KMS-11 (cell line): ENCODE data around the gene CEP131.

Experiments
- H2AFZ ChIP-seq: fragments of 200-600 bp; sonication (generic); 2 replicates; pipeline ENCODE4 v1.6.1; 2016; ENCODE audit warnings: antibody characterized with exemption, mixed run types, low read depth
- H3K27ac ChIP-seq: fragments of 200-600 bp; sonication (generic); 2 replicates; pipeline ENCODE4 v1.6.1; 2016; ENCODE audit warnings: mild to moderate bottlenecking, mixed run types
- H3K27me3 ChIP-seq: fragments of 200-600 bp; sonication (generic); 2 replicates; pipeline ENCODE4 v1.6.1; 2017; ENCODE audit warnings: mild to moderate bottlenecking, low read depth, mixed run types, moderate library complexity; ENCODE audit not compliant: insufficient read depth
- H3K36me3 ChIP-seq: fragments of 200-600 bp; sonication (generic); 2 replicates; pipeline ENCODE4 v1.6.1; 2017; ENCODE audit warnings: mild to moderate bottlenecking, mixed run types; ENCODE audit not compliant: insufficient read depth
- H3K4me1 ChIP-seq: fragments of 200-600 bp; sonication (generic); 2 replicates; pipeline ENCODE4 v1.6.1; 2016; ENCODE audit warnings: mild to moderate bottlenecking, low read depth, mixed run types; ENCODE audit not compliant: poor library complexity, severe bottlenecking
- H3K4me2 ChIP-seq: fragments of 200-600 bp; sonication (generic); 2 replicates; pipeline ENCODE4 v1.7.0; 2016; ENCODE audit warnings: mild to moderate bottlenecking, mixed run types
- H3K4me3 ChIP-seq: fragments of 200-600 bp; sonication (generic); IDR thresholded peaks from 2 replicates; pipeline ENCODE4 v1.6.1; 2017; ENCODE audit warnings: low read depth, low read length, mixed read lengths; ENCODE audit not compliant: insufficient read depth
- H3K79me2 ChIP-seq: fragments of 200-600 bp; sonication (generic); 2 replicates; pipeline ENCODE4 v1.6.1; 2016; ENCODE audit warnings: low read depth, mixed run types; ENCODE audit not compliant: insufficient read depth
- H3K9ac ChIP-seq: fragments of 200-600 bp; sonication (generic); 2 replicates; pipeline ENCODE4 v1.6.1; 2016; ENCODE audit warnings: mild to moderate bottlenecking, mixed run types
- H4K20me1 ChIP-seq: fragments of 200-600 bp; sonication (generic); 2 replicates; pipeline ENCODE4 v1.6.1; 2016; ENCODE audit warnings: mild to moderate bottlenecking, mixed run types; ENCODE audit not compliant: insufficient read depth
- TF ChIP-seq, protein P1 (sequence below): fragments of 200-600 bp; sonication (generic); conservative IDR thresholded peaks from 2 replicates; pipeline ENCODE4 v1.6.1; 2017; ENCODE audit warnings: low read depth, mild to moderate bottlenecking, antibody characterized with exemption, low read length, moderate library complexity, mixed read lengths

Gene CEP131

DNA sequence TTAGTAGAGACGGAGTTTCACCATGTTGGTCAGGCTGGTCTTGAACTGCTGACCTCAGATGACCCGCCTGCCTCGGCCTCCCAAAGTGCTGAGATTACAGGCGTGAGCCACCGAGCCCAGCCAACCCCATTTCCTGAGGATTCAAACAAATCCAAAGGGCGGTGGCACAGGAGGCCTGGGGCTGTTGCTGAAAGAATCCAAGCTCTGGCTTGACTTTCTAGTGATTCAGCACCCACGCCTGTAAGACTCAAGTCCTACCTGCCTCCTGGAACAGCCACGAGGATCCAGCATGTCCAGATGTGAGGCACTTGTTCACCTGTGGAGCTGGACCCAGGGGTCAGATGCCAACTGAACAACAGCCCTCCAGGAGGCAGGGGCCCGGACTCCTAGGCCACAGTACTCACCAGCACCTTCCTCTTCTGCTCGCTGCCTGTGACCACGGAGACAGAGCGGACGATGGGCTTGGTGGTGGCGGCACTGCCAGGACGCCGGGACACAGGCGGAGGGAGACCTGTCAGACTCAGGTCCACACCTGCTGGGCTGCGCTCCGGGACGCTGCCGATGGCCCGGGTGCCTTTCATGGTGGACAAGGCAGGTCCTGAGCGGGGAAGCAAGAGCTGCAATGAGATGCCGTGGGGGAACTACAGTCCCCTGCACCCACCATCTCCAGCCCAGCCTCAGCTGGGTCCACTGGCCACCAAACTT, 3.1 kb downstream of the CEP131 start:
- H3K27ac ChIP-seq, result no peak overlapping the region
- H3K79me2 ChIP-seq, result no peaks in the 10 kb centered on the region
- H3K4me2 ChIP-seq, result no peak overlapping the region
- H3K9ac ChIP-seq, result no peak overlapping the region
- H3K36me3 ChIP-seq, result no peaks in the 10 kb centered on the region
- H3K4me3 ChIP-seq, result no peak overlapping the region
- H3K27me3 ChIP-seq, result no peaks in the 10 kb centered on the region
- H3K4me1 ChIP-seq, result peaks cover 18% of the 10 kb centered on the region
- no peak overlapping the region for H2AFZ ChIP-seq
- no peaks in the 10 kb centered on the region for H4K20me1 ChIP-seq
- TF ChIP-seq, protein P1, sequence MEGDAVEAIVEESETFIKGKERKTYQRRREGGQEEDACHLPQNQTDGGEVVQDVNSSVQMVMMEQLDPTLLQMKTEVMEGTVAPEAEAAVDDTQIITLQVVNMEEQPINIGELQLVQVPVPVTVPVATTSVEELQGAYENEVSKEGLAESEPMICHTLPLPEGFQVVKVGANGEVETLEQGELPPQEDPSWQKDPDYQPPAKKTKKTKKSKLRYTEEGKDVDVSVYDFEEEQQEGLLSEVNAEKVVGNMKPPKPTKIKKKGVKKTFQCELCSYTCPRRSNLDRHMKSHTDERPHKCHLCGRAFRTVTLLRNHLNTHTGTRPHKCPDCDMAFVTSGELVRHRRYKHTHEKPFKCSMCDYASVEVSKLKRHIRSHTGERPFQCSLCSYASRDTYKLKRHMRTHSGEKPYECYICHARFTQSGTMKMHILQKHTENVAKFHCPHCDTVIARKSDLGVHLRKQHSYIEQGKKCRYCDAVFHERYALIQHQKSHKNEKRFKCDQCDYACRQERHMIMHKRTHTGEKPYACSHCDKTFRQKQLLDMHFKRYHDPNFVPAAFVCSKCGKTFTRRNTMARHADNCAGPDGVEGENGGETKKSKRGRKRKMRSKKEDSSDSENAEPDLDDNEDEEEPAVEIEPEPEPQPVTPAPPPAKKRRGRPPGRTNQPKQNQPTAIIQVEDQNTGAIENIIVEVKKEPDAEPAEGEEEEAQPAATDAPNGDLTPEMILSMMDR, result no peak

DNA sequence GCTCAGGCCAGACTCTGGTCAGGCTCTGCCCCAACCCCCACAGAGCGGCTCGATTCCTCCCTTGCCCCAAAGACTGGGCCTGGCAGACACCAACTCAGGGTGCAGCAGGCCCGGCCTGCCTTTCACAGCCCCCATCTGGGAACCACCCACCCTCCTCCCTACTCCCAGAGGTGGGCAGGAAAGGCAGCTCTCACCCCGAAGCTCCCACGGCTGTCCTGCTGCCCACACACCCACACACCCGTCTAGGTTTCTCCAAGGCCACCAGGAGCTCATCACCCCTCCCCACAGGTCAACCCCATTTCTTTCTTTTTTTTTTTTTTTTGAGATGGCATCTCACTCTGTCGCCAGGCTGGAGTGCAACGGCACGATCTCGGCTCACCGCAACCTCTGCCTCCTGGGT, 3.8 kb downstream of the CEP131 start:
- no peak overlapping the region for H2AFZ ChIP-seq
- no peaks in the 10 kb centered on the region for H3K27me3 ChIP-seq
- no peak overlapping the region for H3K27ac ChIP-seq
- TF ChIP-seq, protein P1, result no peak
- H4K20me1 ChIP-seq, result no peaks in the 10 kb centered on the region
- peaks cover 18% of the 10 kb centered on the region for H3K4me1 ChIP-seq
- H3K9ac ChIP-seq, result no peak overlapping the region
- H3K4me3 ChIP-seq, result no peak overlapping the region
- H3K79me2 ChIP-seq, result no peaks in the 10 kb centered on the region
- H3K36me3 ChIP-seq, result no peaks in the 10 kb centered on the region
- H3K4me2 ChIP-seq, result no peak overlapping the region

DNA sequence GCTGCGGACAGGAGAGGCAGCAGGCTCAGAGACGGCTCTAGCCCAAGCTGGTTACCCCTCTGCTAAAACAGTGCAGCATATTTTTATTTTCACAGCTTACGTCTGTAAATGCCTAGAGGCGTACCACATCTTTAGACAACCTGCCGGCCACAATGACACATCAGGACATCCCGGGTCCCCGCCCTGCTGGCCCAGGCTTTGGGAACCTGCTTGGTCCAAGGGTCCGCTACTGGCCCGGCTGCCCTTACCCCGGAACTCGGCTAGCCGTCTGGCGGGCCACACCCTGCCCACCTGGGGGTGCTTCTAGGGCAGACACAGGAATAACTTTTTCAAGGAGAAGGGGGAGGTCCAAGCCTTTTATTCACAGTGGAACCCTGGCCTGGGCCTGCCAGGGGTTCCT, 4.3 kb downstream of the CEP131 start:
- Histone ChIP-seq H2AFZ (no peak overlapping the region), H3K9ac (no peak overlapping the region), H3K4me3 (no peak overlapping the region), H3K79me2 (no peaks in the 10 kb centered on the region), H3K4me1 (peaks cover 14% of the 10 kb centered on the region), H3K27ac (no peak overlapping the region), H3K36me3 (no peaks in the 10 kb centered on the region), H3K27me3 (no peaks in the 10 kb centered on the region), H3K4me2 (no peak overlapping the region), H4K20me1 (no peaks in the 10 kb centered on the region)
- TF ChIP-seq, protein P1, result no peak

DNA sequence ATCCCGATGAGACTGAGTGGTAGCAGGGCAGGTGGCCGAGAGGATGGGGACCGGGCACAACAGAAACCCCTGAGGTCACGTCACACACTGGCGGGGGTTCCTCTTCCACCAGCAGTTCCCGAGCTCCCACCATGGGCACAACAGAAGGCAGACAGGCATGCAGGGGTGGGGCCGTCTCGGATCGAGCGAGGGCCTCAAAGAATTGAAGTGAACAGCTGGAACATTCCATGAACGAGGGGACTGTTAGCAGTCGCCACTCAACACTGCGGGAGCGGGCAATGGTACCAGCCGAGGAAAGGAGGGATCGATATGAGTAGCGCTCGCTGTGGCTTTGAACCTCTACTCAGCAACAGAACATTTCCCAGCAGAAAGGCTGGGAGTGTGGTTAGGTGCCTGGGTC, 5.3 kb downstream of the CEP131 start:
- Histone ChIP-seq H4K20me1 (no peaks in the 10 kb centered on the region), H3K36me3 (no peaks in the 10 kb centered on the region), H3K9ac (no peak overlapping the region), H3K4me2 (no peak overlapping the region), H3K27me3 (no peaks in the 10 kb centered on the region), H3K4me3 (no peak overlapping the region), H2AFZ (no peak overlapping the region), H3K4me1 (peaks cover 12% of the 10 kb centered on the region), H3K79me2 (no peaks in the 10 kb centered on the region), H3K27ac (no peak overlapping the region)
- TF ChIP-seq, protein P1, result no peak
